ENCODE data around the gene DUSP1.

Gene DUSP1

DNA sequence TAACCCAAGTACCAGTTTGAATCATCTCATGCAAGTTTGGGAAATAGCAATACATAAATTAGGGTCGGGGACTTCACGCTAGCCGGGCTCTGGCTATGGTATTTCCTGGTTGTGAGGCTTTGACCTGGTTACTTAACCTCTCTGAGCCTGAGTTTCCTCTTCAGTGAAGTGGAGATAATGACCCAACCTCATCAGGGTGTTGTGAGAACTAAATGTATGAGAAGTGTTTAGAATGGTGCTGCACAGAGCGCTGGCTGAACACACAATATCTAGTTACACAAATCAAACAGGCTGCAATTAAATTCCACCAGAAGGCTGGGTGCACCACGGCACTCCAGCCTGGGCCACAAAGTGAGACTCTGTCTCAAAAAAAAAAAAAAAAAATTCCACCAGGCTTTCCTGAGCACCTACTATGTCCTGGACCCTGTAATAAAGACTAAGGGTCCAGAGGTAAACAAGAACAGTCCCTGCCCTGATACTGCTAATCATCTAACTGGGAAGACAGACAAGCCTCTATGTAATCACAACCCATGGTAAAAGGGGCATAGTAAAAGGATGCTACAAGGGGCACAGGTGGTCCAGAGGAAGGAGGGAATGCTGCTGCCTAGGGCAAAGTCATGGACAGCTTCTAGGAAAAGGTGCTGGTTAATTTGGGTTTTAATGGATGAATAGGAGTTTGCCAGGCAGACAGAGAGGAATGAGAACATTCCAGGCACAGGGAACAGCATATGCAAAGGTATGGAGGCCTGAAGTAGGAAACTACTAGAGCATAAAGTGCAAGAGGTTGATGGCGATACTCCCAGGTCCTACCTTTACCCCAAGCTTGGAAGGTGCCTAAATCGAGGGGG is 27.7 kb downstream of the DUSP1 start:
- TF ChIP-seq EZH2phosphoT487 (conservative IDR thresholded peaks at IDR 0.05; ENCODE audit: low read length) = no peak
- TF ChIP-seq, protein P1, sequence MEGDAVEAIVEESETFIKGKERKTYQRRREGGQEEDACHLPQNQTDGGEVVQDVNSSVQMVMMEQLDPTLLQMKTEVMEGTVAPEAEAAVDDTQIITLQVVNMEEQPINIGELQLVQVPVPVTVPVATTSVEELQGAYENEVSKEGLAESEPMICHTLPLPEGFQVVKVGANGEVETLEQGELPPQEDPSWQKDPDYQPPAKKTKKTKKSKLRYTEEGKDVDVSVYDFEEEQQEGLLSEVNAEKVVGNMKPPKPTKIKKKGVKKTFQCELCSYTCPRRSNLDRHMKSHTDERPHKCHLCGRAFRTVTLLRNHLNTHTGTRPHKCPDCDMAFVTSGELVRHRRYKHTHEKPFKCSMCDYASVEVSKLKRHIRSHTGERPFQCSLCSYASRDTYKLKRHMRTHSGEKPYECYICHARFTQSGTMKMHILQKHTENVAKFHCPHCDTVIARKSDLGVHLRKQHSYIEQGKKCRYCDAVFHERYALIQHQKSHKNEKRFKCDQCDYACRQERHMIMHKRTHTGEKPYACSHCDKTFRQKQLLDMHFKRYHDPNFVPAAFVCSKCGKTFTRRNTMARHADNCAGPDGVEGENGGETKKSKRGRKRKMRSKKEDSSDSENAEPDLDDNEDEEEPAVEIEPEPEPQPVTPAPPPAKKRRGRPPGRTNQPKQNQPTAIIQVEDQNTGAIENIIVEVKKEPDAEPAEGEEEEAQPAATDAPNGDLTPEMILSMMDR (IDR thresholded peaks at IDR 0.05; ENCODE audit: insufficient read depth, low read length, poor library complexity, severe bottlenecking) = no peak
- Histone ChIP-seq H3K4me3 (ENCODE audit: insufficient read depth, low read length, poor library complexity, severe bottlenecking) (no peak overlapping the region), H3K9me2 (replicated peaks; ENCODE audit: insufficient read depth, low read length) (no peaks in the 10 kb centered on the region), H3F3A (ENCODE audit: insufficient read depth) (no peaks in the 10 kb centered on the region), H3K27ac (ENCODE audit: low read depth, low read length) (no peak overlapping the region), H4K20me1 (ENCODE audit: low read depth, low read length) (no peaks in the 10 kb centered on the region), H3K4me2 (ENCODE audit: low read depth, low read length, poor library complexity, severe bottlenecking) (no peak overlapping the region), H3K9me3 (ENCODE audit: insufficient read depth, low read length) (no peaks in the 10 kb centered on the region), H3K79me2 (ENCODE audit: insufficient read depth, low read length) (no peaks in the 10 kb centered on the region), H3K27me3 (ENCODE audit: low read length) (no peaks in the 10 kb centered on the region), H3K36me3 (ENCODE audit: low read length) (no peaks in the 10 kb centered on the region), H2AFZ (ENCODE audit: low read depth, low read length, severe bottlenecking) (no peak overlapping the region), H3K9ac (ENCODE audit: low read length) (no peak overlapping the region)

DNA sequence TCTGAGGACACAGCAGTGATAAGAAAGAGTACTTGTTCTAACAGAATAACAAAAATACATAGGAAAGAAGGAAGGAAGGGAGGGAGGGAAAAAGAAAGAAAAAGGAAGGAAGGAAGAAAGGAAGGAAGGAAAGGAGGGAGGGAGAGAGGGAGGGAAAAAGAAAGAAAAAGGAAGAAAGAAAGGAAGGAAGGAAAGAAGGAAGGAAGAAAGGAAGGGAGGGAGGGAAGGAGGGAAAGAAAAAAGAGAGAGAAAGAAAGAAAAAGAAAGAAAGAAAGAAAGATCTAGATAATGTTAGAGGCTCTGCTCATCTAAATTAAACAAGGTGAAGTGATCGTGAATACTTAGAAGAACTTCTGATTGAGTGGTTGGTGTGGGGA is 29.8 kb downstream of the DUSP1 start:
- Histone ChIP-seq H3K9me2 (replicated peaks; ENCODE audit: insufficient read depth, low read length) (no peaks in the 10 kb centered on the region), H3K9ac (ENCODE audit: low read length) (no peak overlapping the region), H3K79me2 (ENCODE audit: insufficient read depth, low read length) (no peaks in the 10 kb centered on the region), H2AFZ (ENCODE audit: low read depth, low read length, severe bottlenecking) (no peak overlapping the region), H3K27ac (ENCODE audit: low read depth, low read length) (no peak overlapping the region), H3K4me3 (ENCODE audit: insufficient read depth, low read length, poor library complexity, severe bottlenecking) (no peak overlapping the region), H3F3A (ENCODE audit: insufficient read depth) (no peaks in the 10 kb centered on the region), H3K36me3 (ENCODE audit: low read length) (no peaks in the 10 kb centered on the region), H3K27me3 (ENCODE audit: low read length) (no peaks in the 10 kb centered on the region), H4K20me1 (ENCODE audit: low read depth, low read length) (no peaks in the 10 kb centered on the region), H3K4me2 (ENCODE audit: low read depth, low read length, poor library complexity, severe bottlenecking) (no peak overlapping the region), H3K9me3 (ENCODE audit: insufficient read depth, low read length) (no peaks in the 10 kb centered on the region)
- TF ChIP-seq, protein P1 (IDR thresholded peaks at IDR 0.05; ENCODE audit: insufficient read depth, low read length, poor library complexity, severe bottlenecking) = no peak
- no peak for TF ChIP-seq EZH2phosphoT487 (conservative IDR thresholded peaks at IDR 0.05; ENCODE audit: low read length)

DNA sequence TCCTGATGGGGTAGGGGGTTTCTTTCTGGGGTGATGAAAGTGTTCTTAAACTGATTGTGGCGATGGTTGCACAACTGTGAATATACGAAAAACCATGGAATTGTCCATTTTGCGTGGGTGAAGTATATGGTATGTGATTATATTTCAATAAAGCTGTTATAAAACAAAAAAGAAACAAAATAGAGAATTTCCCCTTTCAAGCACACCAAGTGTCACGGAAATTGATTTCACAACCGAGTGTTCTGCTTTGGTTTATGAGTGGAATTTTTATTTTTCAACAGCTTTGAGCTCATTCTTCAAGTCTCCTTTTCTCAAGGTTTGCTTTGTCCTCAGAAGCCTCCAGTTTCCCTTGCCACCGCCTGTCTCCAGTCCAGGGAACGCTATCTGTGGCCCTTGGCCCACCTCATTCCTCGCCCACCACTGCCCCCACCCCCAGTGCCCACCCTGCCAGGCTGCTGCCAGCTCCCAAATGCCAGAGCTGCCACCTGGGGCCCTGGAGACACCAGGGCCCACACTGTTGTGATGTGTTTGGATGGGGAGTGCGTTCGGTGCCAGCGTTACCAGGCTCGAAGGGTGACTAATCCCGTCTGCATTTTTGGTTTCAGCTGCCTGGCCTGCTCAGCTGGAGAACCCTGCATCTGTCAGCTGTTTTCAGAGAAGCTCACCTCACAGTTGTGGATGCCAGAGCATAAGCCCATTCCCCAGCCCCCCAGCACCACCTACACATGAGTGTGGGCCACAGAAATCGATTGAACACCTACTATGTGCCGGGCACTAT is 30.4 kb downstream of the DUSP1 start:
- Histone ChIP-seq H3K27ac (ENCODE audit: low read depth, low read length) (no peak overlapping the region), H4K20me1 (ENCODE audit: low read depth, low read length) (no peaks in the 10 kb centered on the region), H3K9me3 (ENCODE audit: insufficient read depth, low read length) (no peaks in the 10 kb centered on the region), H3F3A (ENCODE audit: insufficient read depth) (no peaks in the 10 kb centered on the region), H2AFZ (ENCODE audit: low read depth, low read length, severe bottlenecking) (no peak overlapping the region), H3K79me2 (ENCODE audit: insufficient read depth, low read length) (no peaks in the 10 kb centered on the region), H3K9me2 (replicated peaks; ENCODE audit: insufficient read depth, low read length) (no peaks in the 10 kb centered on the region), H3K4me2 (ENCODE audit: low read depth, low read length, poor library complexity, severe bottlenecking) (no peak overlapping the region), H3K36me3 (ENCODE audit: low read length) (no peaks in the 10 kb centered on the region), H3K9ac (ENCODE audit: low read length) (no peak overlapping the region), H3K4me3 (ENCODE audit: insufficient read depth, low read length, poor library complexity, severe bottlenecking) (no peak overlapping the region), H3K27me3 (ENCODE audit: low read length) (no peaks in the 10 kb centered on the region)
- TF ChIP-seq, protein P1 (IDR thresholded peaks at IDR 0.05; ENCODE audit: insufficient read depth, low read length, poor library complexity, severe bottlenecking) = no peak
- no peak for TF ChIP-seq EZH2phosphoT487 (conservative IDR thresholded peaks at IDR 0.05; ENCODE audit: low read length)

Measured in SU-DHL-6 (cell line).